ENCODE results near the gene SFMBT1.

- TF ChIP-seq CTCF (IDR thresholded peaks at IDR 0.05) (no peak), POLR2A (IDR thresholded peaks at IDR 0.05) (no peak)
Measured at GRCh38 chr3:53062905-53063304, 17.0 kb upstream of the SFMBT1 start.

Data from right lobe of liver (tissue), 4 donors.